CD4-positive, alpha-beta memory T cell (primary cell): ENCODE data around the gene ABTB2. TPM values are rescaled to one million over a fixed set of nuclear protein-coding genes. Genes with fewer than 3 reads are reported as not detected.

Experiments
- CTCF ChIA-PET: fragments of 350-600 bp; sonication (Branson Sonifier 250); formaldehyde crosslinking; loops from one replicate; lab custom pipeline; 2021; ENCODE audit warnings: inconsistent platforms; ENCODE audit not compliant: partially characterized antibody; lab: Charles Lee
- POLR2A ChIA-PET: fragments of 350-600 bp; sonication (Branson Sonifier 250); formaldehyde crosslinking; loops from one replicate; lab custom pipeline; 2021; ENCODE audit not compliant: partially characterized antibody; lab: Charles Lee
- DNase-seq, 5 donors: peaks; one replicate each; pipeline versions ENCODE4 v3.0.0 to v3.0.0-alpha.2; 2020 to 2022; ENCODE audit warnings: mixed read lengths in 1 of 5
- H3K27ac ChIP-seq: one replicate; pipeline ENCODE4 v1.7.0; 2013; ENCODE audit warnings: low read depth, low read length
- H3K27me3 ChIP-seq: 2 replicates; pipeline ENCODE4 v1.7.0; 2013; ENCODE audit warnings: mild to moderate bottlenecking, low read length, moderate library complexity; ENCODE audit not compliant: insufficient read depth
- H3K36me3 ChIP-seq: 2 replicates; pipeline ENCODE4 v1.7.0; 2013; ENCODE audit warnings: mild to moderate bottlenecking, low read length, moderate library complexity; ENCODE audit not compliant: insufficient read depth
- H3K4me1 ChIP-seq: 2 replicates; pipeline ENCODE4 v1.7.0; 2013; ENCODE audit warnings: mild to moderate bottlenecking, low read length, moderate library complexity; ENCODE audit not compliant: insufficient read depth
- H3K4me3 ChIP-seq, 2 donors: one replicate each; pipeline ENCODE4 v1.7.0; 2013; ENCODE audit warnings: low read length in 2 of 2, mild to moderate bottlenecking in 1 of 2
- H3K9me3 ChIP-seq, 2 donors: one replicate each; pipeline ENCODE4 v1.7.0; 2013; ENCODE audit warnings: low read length in 2 of 2, control low read depth in 1 of 2; ENCODE audit not compliant: control insufficient read depth in 1 of 2
- H3K27ac Mint-ChIP-seq, 7 donors: one replicate each; pipeline ENCODE4 v1.8.0; 2020 to 2021; ENCODE audit warnings: mixed read lengths in 7 of 7, mild to moderate bottlenecking in 6 of 7, inconsistent platforms in 3 of 7, moderate library complexity in 3 of 7
- H3K27me3 Mint-ChIP-seq, 2 donors: one replicate each; pipeline ENCODE4 v1.8.0; 2020 to 2021; ENCODE audit warnings: mixed read lengths in 2 of 2
- H3K36me3 Mint-ChIP-seq, 2 donors: one replicate each; pipeline ENCODE4 v1.8.0; 2020 to 2021; ENCODE audit warnings: mixed read lengths in 2 of 2, inconsistent platforms in 1 of 2, mild to moderate bottlenecking in 1 of 2
- H3K4me1 Mint-ChIP-seq, 4 donors: one replicate each; pipeline ENCODE4 v1.8.0; 2020 to 2021; ENCODE audit warnings: mixed read lengths in 4 of 4, mild to moderate bottlenecking in 1 of 4
- H3K4me3 Mint-ChIP-seq, 8 donors: one replicate each; pipeline ENCODE4 v1.8.0; 2020 to 2021; ENCODE audit warnings: mixed read lengths in 8 of 8, mild to moderate bottlenecking in 7 of 8, moderate library complexity in 6 of 8, inconsistent platforms in 3 of 8
- H3K9me3 Mint-ChIP-seq, 8 donors: one replicate each; pipeline ENCODE4 v1.8.0; 2020 to 2021; ENCODE audit warnings: mixed read lengths in 8 of 8, mild to moderate bottlenecking in 5 of 8, inconsistent platforms in 3 of 8, moderate library complexity in 1 of 8
- intact Hi-C: fragments of 100-400 bp; cut with micrococcal nuclease; formaldehyde crosslinking; loops from one replicate; pipeline ENCODE4 v1.15.1; 2023
- polyA plus RNA-seq, 2 donors: library from polyadenylated mRNA; unstranded; fragments of 300-500 nt; fragmentation: Illumina TruSeq; gene quantifications; one replicate each; pipeline ENCODE4 v1.2.3, GENCODE V29; 2021
- total RNA-seq, 2 experiments: library from RNA; stranded (reverse); gene quantifications; one replicate each; pipeline ENCODE4 v1.2.3, GENCODE V29; 2021

The ABTB2 gene
- total and polyA plus RNA-seq, 4 experiments from 2014 or later: 0.35 to 0.39 TPM; not detected in 2

GRCh38 chr11:34205326-34206035 lies 152.3 kb downstream of the ABTB2 start:
- H3K36me3 ChIP-seq: no peaks in the 10 kb centered on the region
- H3K4me3 ChIP-seq: no peak overlapping the region
- H3K27me3 ChIP-seq: no peaks in the 10 kb centered on the region
- H3K4me3 Mint-ChIP-seq: no peak overlapping the region
- H3K36me3 Mint-ChIP-seq: no peaks in the 10 kb centered on the region
- peaks cover 7% of the 10 kb centered on the region for H3K4me1 ChIP-seq
- no peaks in the 10 kb centered on the region for H3K9me3 ChIP-seq
- no peak overlapping the region for H3K27ac ChIP-seq
- POLR2A ChIA-PET: no interaction called here
- peaks cover 5 to 12% (median 10%) of the 10 kb centered on the region in 4 donors for H3K4me1 Mint-ChIP-seq
- no peak for DNase-seq
- intact Hi-C loops: no loop called here
- H3K27me3 Mint-ChIP-seq: no peaks in the 10 kb centered on the region
- no peaks in the 10 kb centered on the region for H3K9me3 Mint-ChIP-seq
- CTCF ChIA-PET: interaction anchor here (2.4 kb wide), 1 partner anchor 31 kb away, joined by 6 read pairs; no protein-coding TSS in a partner anchor
- H3K27ac Mint-ChIP-seq: peak overlapping the region in 1 of 7 donors; percentile 30

GRCh38 chr11:34204396-34205279 lies 153.2 kb downstream of the ABTB2 start:
- CTCF ChIA-PET: interaction anchor here (2.4 kb wide), 1 partner anchor 30 kb away, joined by 6 read pairs; no protein-coding TSS in a partner anchor
- peaks cover 5 to 12% (median 10%) of the 10 kb centered on the region in 4 donors for H3K4me1 Mint-ChIP-seq
- intact Hi-C loops: no loop called here

GRCh38 chr11:34203377-34203871 lies 154.4 kb downstream of the ABTB2 start:
- ChIA-PET CTCF (interaction anchor here (2.4 kb wide), 1 partner anchor 29 kb away, joined by 6 read pairs; no protein-coding TSS in a partner anchor), POLR2A (no interaction called here)
- Histone ChIP-seq H3K9me3 (no peaks in the 10 kb centered on the region), H3K27me3 (no peaks in the 10 kb centered on the region), H3K36me3 (no peaks in the 10 kb centered on the region), H3K4me3 (no peak overlapping the region), H3K4me1 (peaks cover 7% of the 10 kb centered on the region), H3K27ac (no peak overlapping the region)
- intact Hi-C loops: no loop called here
- H3K4me1 Mint-ChIP-seq: peaks cover 5 to 12% (median 11%) of the 10 kb centered on the region in 4 donors
- no peak overlapping the region for H3K4me3 Mint-ChIP-seq
- H3K27ac Mint-ChIP-seq: peak overlapping the region in 1 of 7 donors; percentile 48
- no peaks in the 10 kb centered on the region for H3K27me3 Mint-ChIP-seq
- no peak for DNase-seq
- H3K9me3 Mint-ChIP-seq: no peaks in the 10 kb centered on the region
- H3K36me3 Mint-ChIP-seq: no peaks in the 10 kb centered on the region

More at GRCh38 chr11:34204396-34205279, 153.2 kb downstream of the ABTB2 start:
- Histone ChIP-seq H3K27me3 (no peaks in the 10 kb centered on the region), H3K27ac (no peak overlapping the region), H3K9me3 (no peaks in the 10 kb centered on the region), H3K4me1 (peaks cover 7% of the 10 kb centered on the region), H3K4me3 (no peak overlapping the region), H3K36me3 (no peaks in the 10 kb centered on the region)
- H3K27ac Mint-ChIP-seq: peak overlapping the region in 1 of 7 donors; percentile 8
- POLR2A ChIA-PET: no interaction called here
- DNase-seq: no peak
- no peak overlapping the region for H3K4me3 Mint-ChIP-seq
- H3K36me3 Mint-ChIP-seq: no peaks in the 10 kb centered on the region
- H3K27me3 Mint-ChIP-seq: no peaks in the 10 kb centered on the region
- no peaks in the 10 kb centered on the region for H3K9me3 Mint-ChIP-seq

GRCh38 chr11:34201129-34201528 lies 156.7 kb downstream of the ABTB2 start:
- ChIA-PET POLR2A (no interaction called here), CTCF (no interaction called here)
- peaks cover 5 to 13% (median 10%) of the 10 kb centered on the region in 4 donors for H3K4me1 Mint-ChIP-seq
- Histone ChIP-seq H3K27ac (no peak overlapping the region), H3K9me3 (no peaks in the 10 kb centered on the region), H3K27me3 (no peaks in the 10 kb centered on the region), H3K4me3 (no peak overlapping the region), H3K4me1 (peaks cover 7% of the 10 kb centered on the region), H3K36me3 (no peaks in the 10 kb centered on the region)
- DNase-seq: no peak
- no peak overlapping the region for H3K4me3 Mint-ChIP-seq
- intact Hi-C loops: no loop called here
- no peaks in the 10 kb centered on the region for H3K36me3 Mint-ChIP-seq
- H3K27me3 Mint-ChIP-seq: no peaks in the 10 kb centered on the region
- no peaks in the 10 kb centered on the region for H3K9me3 Mint-ChIP-seq
- H3K27ac Mint-ChIP-seq: no peak overlapping the region

- POLR2A ChIA-PET: no interaction called here
These were observed 158.3 kb downstream of the ABTB2 start for GRCh38 chr11:34199525-34199924.

GRCh38 chr11:34198523-34198922 lies 159.3 kb downstream of the ABTB2 start:
- H3K4me3 ChIP-seq: no peak overlapping the region
- Mint-ChIP-seq H3K4me3 (no peak overlapping the region), H3K27me3 (no peaks in the 10 kb centered on the region), H3K36me3 (no peaks in the 10 kb centered on the region), H3K4me1 (peaks cover 4 to 11% (median 5%) of the 10 kb centered on the region in 4 donors), H3K27ac (no peak overlapping the region), H3K9me3 (no peaks in the 10 kb centered on the region)
- ChIA-PET POLR2A (no interaction called here), CTCF (no interaction called here)
- H3K27ac ChIP-seq: no peak overlapping the region
- no peak for DNase-seq
- no peaks in the 10 kb centered on the region for H3K9me3 ChIP-seq
- peaks cover 5% of the 10 kb centered on the region for H3K4me1 ChIP-seq
- intact Hi-C loops: no loop called here
- H3K27me3 ChIP-seq: no peaks in the 10 kb centered on the region
- H3K36me3 ChIP-seq: no peaks in the 10 kb centered on the region

More at GRCh38 chr11:34199525-34199924, 158.3 kb downstream of the ABTB2 start:
- H3K9me3 ChIP-seq: no peaks in the 10 kb centered on the region
- H3K27ac ChIP-seq: no peak overlapping the region
- no peaks in the 10 kb centered on the region for H3K27me3 ChIP-seq
- Mint-ChIP-seq H3K27ac (no peak overlapping the region), H3K9me3 (no peaks in the 10 kb centered on the region), H3K4me1 (peaks cover 5 to 13% (median 10%) of the 10 kb centered on the region in 4 donors), H3K4me3 (no peak overlapping the region), H3K27me3 (no peaks in the 10 kb centered on the region), H3K36me3 (no peaks in the 10 kb centered on the region)
- no peak overlapping the region for H3K4me3 ChIP-seq
- peaks cover 7% of the 10 kb centered on the region for H3K4me1 ChIP-seq
- DNase-seq: no peak
- intact Hi-C loops: no loop called here
- no peaks in the 10 kb centered on the region for H3K36me3 ChIP-seq
- CTCF ChIA-PET: no interaction called here

- Histone ChIP-seq H3K27ac (no peak overlapping the region), H3K36me3 (no peaks in the 10 kb centered on the region), H3K9me3 (no peaks in the 10 kb centered on the region), H3K4me3 (no peak overlapping the region), H3K4me1 (no peaks in the 10 kb centered on the region), H3K27me3 (no peaks in the 10 kb centered on the region)
- no peaks in the 10 kb centered on the region for H3K36me3 Mint-ChIP-seq
- no peak overlapping the region for H3K27ac Mint-ChIP-seq
- CTCF ChIA-PET: interaction anchor here (0.9 to 1.3 kb wide), 2 partner anchors 43 to 201 kb away, joined by 3 to 4 read pairs; no protein-coding TSS in a partner anchor
- intact Hi-C loops: no loop called here
- peaks cover 0 to 5% (median 0%) of the 10 kb centered on the region in 4 donors for H3K4me1 Mint-ChIP-seq
- H3K9me3 Mint-ChIP-seq: no peaks in the 10 kb centered on the region
- H3K27me3 Mint-ChIP-seq: no peaks in the 10 kb centered on the region
- no peak for DNase-seq
- no peak overlapping the region for H3K4me3 Mint-ChIP-seq
- POLR2A ChIA-PET: no interaction called here
These were observed 160.6 kb downstream of the ABTB2 start for GRCh38 chr11:34197256-34197655.
